Parathyroid adenoma (tissue), 2 donors: ENCODE data around the gene MOB3C.
"Not testable (repeated sequence)": the region's sequence is repeated elsewhere in the genome, so short reads cannot be mapped to it uniquely, and the experiment has no call there.

ENCODE experiments used
- H2AFZ ChIP-seq: fragments of 300-600 bp; sonication (generic); one replicate; pipeline ENCODE4 v1.7.0; 2017; ENCODE audit warnings: antibody characterized with exemption, mild to moderate bottlenecking
- H3K27ac ChIP-seq: fragments of 300-600 bp; sonication (generic); one replicate; pipeline ENCODE4 v1.7.0; 2017
- H3K27me3 ChIP-seq: fragments of 300-600 bp; sonication (generic); one replicate; pipeline ENCODE4 v1.7.0; 2017; ENCODE audit warnings: low read length; ENCODE audit not compliant: control insufficient read depth, insufficient read depth
- H3K36me3 ChIP-seq: fragments of 300-600 bp; sonication (generic); one replicate; pipeline ENCODE4 v1.7.0; 2017; ENCODE audit warnings: low read length; ENCODE audit not compliant: control insufficient read depth, insufficient read depth
- H3K4me1 ChIP-seq: fragments of 300-600 bp; sonication (generic); one replicate; pipeline ENCODE4 v1.7.0; 2017; ENCODE audit warnings: control low read depth
- H3K4me2 ChIP-seq: fragments of 300-600 bp; sonication (generic); one replicate; pipeline ENCODE4 v1.7.0; 2017; ENCODE audit warnings: low read length
- H3K4me3 ChIP-seq: fragments of 300-600 bp; sonication (generic); one replicate; pipeline ENCODE4 v1.7.0; 2017; ENCODE audit warnings: low read depth, low read length
- H3K79me2 ChIP-seq: fragments of 300-600 bp; sonication (generic); one replicate; pipeline ENCODE4 v1.7.0; 2017; ENCODE audit warnings: control low read depth
- H3K9ac ChIP-seq: fragments of 300-600 bp; sonication (generic); one replicate; pipeline ENCODE4 v1.7.0; 2017; ENCODE audit warnings: mild to moderate bottlenecking
- H3K9me3 ChIP-seq: fragments of 300-600 bp; sonication (generic); one replicate; pipeline ENCODE4 v1.7.0; 2017; ENCODE audit warnings: low read length; ENCODE audit not compliant: control insufficient read depth
- CTCF ChIP-seq: fragments of 300-600 bp; sonication (generic); IDR thresholded peaks from one replicate; pipeline ENCODE4 v1.7.0; 2017; ENCODE audit warnings: antibody characterized with exemption, mild to moderate bottlenecking
- donor health status: primary hyperparathyroidism.

MOB3C gene

GRCh38 chr1:46657775-46658174 is 41.2 kb upstream of the MOB3C start:
- H3K4me1 ChIP-seq: no peaks in the 10 kb centered on the region
- H3K4me3 ChIP-seq: no peak overlapping the region
- no peak overlapping the region for H2AFZ ChIP-seq
- H3K9me3 ChIP-seq: no peaks in the 10 kb centered on the region
- no peaks in the 10 kb centered on the region for H3K27me3 ChIP-seq
- no peak overlapping the region for H3K9ac ChIP-seq
- H3K4me2 ChIP-seq: no peak overlapping the region
- H3K36me3 ChIP-seq: no peaks in the 10 kb centered on the region
- H3K27ac ChIP-seq: no peak overlapping the region
- TF ChIP-seq CTCF: no peak
- no peaks in the 10 kb centered on the region for H3K79me2 ChIP-seq

- Histone ChIP-seq H3K4me1 (no peaks in the 10 kb centered on the region), H3K9me3 (no peaks in the 10 kb centered on the region), H3K27ac (no peak overlapping the region), H3K4me3 (no peak overlapping the region), H2AFZ (no peak overlapping the region), H3K9ac (no peak overlapping the region), H3K4me2 (no peak overlapping the region), H3K27me3 (no peaks in the 10 kb centered on the region), H3K36me3 (no peaks in the 10 kb centered on the region), H3K79me2 (no peaks in the 10 kb centered on the region)
- no peak for TF ChIP-seq CTCF
Measured at GRCh38 chr1:46656643-46657042, 40.0 kb upstream of the MOB3C start.

- no peaks in the 10 kb centered on the region for H3K4me1 ChIP-seq
- H3K27ac ChIP-seq: no peak overlapping the region
- H3K4me2 ChIP-seq: no peak overlapping the region
- no peak overlapping the region for H3K4me3 ChIP-seq
- no peaks in the 10 kb centered on the region for H3K79me2 ChIP-seq
- no peak for TF ChIP-seq CTCF
- no peaks in the 10 kb centered on the region for H3K36me3 ChIP-seq
- H3K9me3 ChIP-seq: no peaks in the 10 kb centered on the region
- H2AFZ ChIP-seq: no peak overlapping the region
- H3K9ac ChIP-seq: no peak overlapping the region
- H3K27me3 ChIP-seq: no peaks in the 10 kb centered on the region
Measured at GRCh38 chr1:46655848-46656247, 39.2 kb upstream of the MOB3C start.

GRCh38 chr1:46654698-46655097 is 38.1 kb upstream of the MOB3C start:
- not testable (repeated sequence) for H3K27me3 ChIP-seq, H3K4me1 ChIP-seq, H3K79me2 ChIP-seq, H3K9ac ChIP-seq, H3K36me3 ChIP-seq, H3K9me3 ChIP-seq, H3K4me2 ChIP-seq, H2AFZ ChIP-seq, H3K4me3 ChIP-seq, H3K27ac ChIP-seq

- no peak overlapping the region for H2AFZ ChIP-seq
Measured at GRCh38 chr1:46654012-46654411, 37.4 kb upstream of the MOB3C start.

More at GRCh38 chr1:46654012-46654411, 37.4 kb upstream of the MOB3C start:
- no peak overlapping the region for H3K27ac ChIP-seq
- no peak for TF ChIP-seq CTCF
- H3K36me3 ChIP-seq: no peaks in the 10 kb centered on the region
- no peaks in the 10 kb centered on the region for H3K79me2 ChIP-seq
- H3K4me2 ChIP-seq: no peak overlapping the region
- no peaks in the 10 kb centered on the region for H3K4me1 ChIP-seq
- no peak overlapping the region for H3K4me3 ChIP-seq
- H3K27me3 ChIP-seq: no peaks in the 10 kb centered on the region
- no peaks in the 10 kb centered on the region for H3K9me3 ChIP-seq
- no peak overlapping the region for H3K9ac ChIP-seq
